ENCODE results near the gene AKT3.

AKT3 gene

GRCh38 chr1:243513726-243514491 lies 336.1 kb downstream of the AKT3 start:
- no peak overlapping the region for H3K4me3 ChIP-seq (ENCODE audit: low read depth, low read length)
- WGBS (ENCODE audit: extremely low coverage, insufficient coverage, insufficient read length) = no CpG with 5 or more reads among the region's 7 CpGs

GRCh38 chr1:243510928-243511327 lies 339.1 kb downstream of the AKT3 start:
- WGBS (ENCODE audit: extremely low coverage, insufficient coverage, insufficient read length) = no CpG with 5 or more reads among the region's 3 CpGs
- H2BK5ac ChIP-seq (ENCODE audit: low read depth, low read length, poor library complexity) = no peak overlapping the region
- no peak overlapping the region for H3K4me2 ChIP-seq (ENCODE audit: low read length)
- H3K79me1 ChIP-seq (ENCODE audit: low read length) = no peaks in the 10 kb centered on the region
- no peak overlapping the region for H2AFZ ChIP-seq (ENCODE audit: insufficient read depth, low read length, poor library complexity)
- no peaks in the 10 kb centered on the region for H3K27me3 ChIP-seq (ENCODE audit: insufficient read depth, low read length)
- no peak overlapping the region for H3K27ac ChIP-seq (ENCODE audit: low read depth, low read length)
- no peak overlapping the region for H3K14ac ChIP-seq (ENCODE audit: low read length)
- H2BK12ac ChIP-seq (ENCODE audit: low read length) = no peak overlapping the region
- peaks cover 0 to 5% of the 10 kb centered on the region in 2 experiments for H3K36me3 ChIP-seq (ENCODE audit: control insufficient read depth in 1 of 2, insufficient read depth in 2 of 2, low read length in 2 of 2)
- H4K8ac ChIP-seq (ENCODE audit: low read depth, low read length) = no peak overlapping the region
- no peak overlapping the region for H3K18ac ChIP-seq (ENCODE audit: low read length)
- H3K79me2 ChIP-seq (ENCODE audit: control insufficient read depth, insufficient read depth, low read length, poor library complexity) = no peaks in the 10 kb centered on the region
- no peak overlapping the region for H3K4ac ChIP-seq (ENCODE audit: low read depth, low read length)
- H4K91ac ChIP-seq (ENCODE audit: low read depth, low read length) = no peak overlapping the region
- H3K23ac ChIP-seq (ENCODE audit: low read length) = no peak overlapping the region
- peaks cover 6 to 7% of the 10 kb centered on the region in 2 experiments for H3K4me1 ChIP-seq (ENCODE audit: control insufficient read depth in 1 of 2, insufficient read depth in 2 of 2, low read length in 2 of 2)
- H2BK120ac ChIP-seq (ENCODE audit: insufficient read depth, low read length, poor library complexity) = no peak overlapping the region
- DNase-seq = no peak
- H3K9me3 ChIP-seq (ENCODE audit: insufficient read depth, low read depth, low read length) = no peaks in the 10 kb centered on the region
- H3K9ac ChIP-seq (ENCODE audit: low read length) = no peak overlapping the region
- H4K12ac ChIP-seq (ENCODE audit: low read depth, low read length) = no peak overlapping the region
- no peak overlapping the region for H2AK5ac ChIP-seq (ENCODE audit: low read length)
- H3K4me3 ChIP-seq (ENCODE audit: low read depth, low read length) = no peak overlapping the region

More at GRCh38 chr1:243513726-243514491, 336.1 kb downstream of the AKT3 start:
- H3K79me1 ChIP-seq (ENCODE audit: low read length) = no peaks in the 10 kb centered on the region
- H3K79me2 ChIP-seq (ENCODE audit: control insufficient read depth, insufficient read depth, low read length, poor library complexity) = no peaks in the 10 kb centered on the region
- H2BK120ac ChIP-seq (ENCODE audit: insufficient read depth, low read length, poor library complexity) = peak overlapping the region; percentile 37
- H2BK5ac ChIP-seq (ENCODE audit: low read depth, low read length, poor library complexity) = no peak overlapping the region
- no peak overlapping the region for H4K91ac ChIP-seq (ENCODE audit: low read depth, low read length)
- no peak overlapping the region for H4K12ac ChIP-seq (ENCODE audit: low read depth, low read length)
- H3K4me2 ChIP-seq (ENCODE audit: low read length) = peak overlapping the region; percentile 11
- no peak overlapping the region for H3K4ac ChIP-seq (ENCODE audit: low read depth, low read length)
- H4K8ac ChIP-seq (ENCODE audit: low read depth, low read length) = peak overlapping the region; percentile 42
- no peak overlapping the region for H2AFZ ChIP-seq (ENCODE audit: insufficient read depth, low read length, poor library complexity)
- H3K27me3 ChIP-seq (ENCODE audit: insufficient read depth, low read length) = no peaks in the 10 kb centered on the region
- H3K14ac ChIP-seq (ENCODE audit: low read length) = no peak overlapping the region
- peak in 1 of 2 donors; percentile 38 for DNase-seq
- peaks cover 6 to 7% of the 10 kb centered on the region in 2 experiments for H3K4me1 ChIP-seq (ENCODE audit: control insufficient read depth in 1 of 2, insufficient read depth in 2 of 2, low read length in 2 of 2)
- no peak overlapping the region for H3K9ac ChIP-seq (ENCODE audit: low read length)
- no peak overlapping the region for H2BK12ac ChIP-seq (ENCODE audit: low read length)
- no peak overlapping the region for H3K27ac ChIP-seq (ENCODE audit: low read depth, low read length)
- no peaks in the 10 kb centered on the region for H3K9me3 ChIP-seq (ENCODE audit: insufficient read depth, low read depth, low read length)
- H2AK5ac ChIP-seq (ENCODE audit: low read length) = no peak overlapping the region
- no peak overlapping the region for H3K23ac ChIP-seq (ENCODE audit: low read length)
- H3K18ac ChIP-seq (ENCODE audit: low read length) = no peak overlapping the region
- peaks cover 3 to 5% of the 10 kb centered on the region in 2 experiments for H3K36me3 ChIP-seq (ENCODE audit: control insufficient read depth in 1 of 2, insufficient read depth in 2 of 2, low read length in 2 of 2)

- Histone ChIP-seq H3K27ac (ENCODE audit: low read depth, low read length) (no peak overlapping the region), H4K8ac (ENCODE audit: low read depth, low read length) (no peak overlapping the region), H3K9ac (ENCODE audit: low read length) (no peak overlapping the region), H4K12ac (ENCODE audit: low read depth, low read length) (no peak overlapping the region), H2BK12ac (ENCODE audit: low read length) (no peak overlapping the region), H3K4ac (ENCODE audit: low read depth, low read length) (no peak overlapping the region), H3K14ac (ENCODE audit: low read length) (no peak overlapping the region), H3K18ac (ENCODE audit: low read length) (no peak overlapping the region), H2BK120ac (ENCODE audit: insufficient read depth, low read length, poor library complexity) (no peak overlapping the region), H3K23ac (ENCODE audit: low read length) (no peak overlapping the region), H4K91ac (ENCODE audit: low read depth, low read length) (no peak overlapping the region), H2AFZ (ENCODE audit: insufficient read depth, low read length, poor library complexity) (no peak overlapping the region), H2AK5ac (ENCODE audit: low read length) (no peak overlapping the region), H3K4me3 (ENCODE audit: low read depth, low read length) (no peak overlapping the region), H3K79me2 (ENCODE audit: control insufficient read depth, insufficient read depth, low read length, poor library complexity) (no peaks in the 10 kb centered on the region), H3K36me3 (ENCODE audit: control insufficient read depth in 1 of 2, insufficient read depth in 2 of 2, low read length in 2 of 2) (peaks cover 0 to 7% of the 10 kb centered on the region in 2 experiments), H3K27me3 (ENCODE audit: insufficient read depth, low read length) (no peaks in the 10 kb centered on the region), H3K4me1 (ENCODE audit: control insufficient read depth in 1 of 2, insufficient read depth in 2 of 2, low read length in 2 of 2) (peaks cover 3% of the 10 kb centered on the region in 2 experiments), H3K4me2 (ENCODE audit: low read length) (no peak overlapping the region), H3K9me3 (ENCODE audit: insufficient read depth, low read depth, low read length) (no peaks in the 10 kb centered on the region), H2BK5ac (ENCODE audit: low read depth, low read length, poor library complexity) (no peak overlapping the region), H3K79me1 (ENCODE audit: low read length) (no peaks in the 10 kb centered on the region)
- WGBS (ENCODE audit: extremely low coverage, insufficient coverage, insufficient read length) = no CpG with 5 or more reads among the region's 1 CpG
- DNase-seq = no peak
Measured at GRCh38 chr1:243508943-243509342, 341.1 kb downstream of the AKT3 start.

GRCh38 chr1:243508303-243508713 lies 341.7 kb downstream of the AKT3 start:
- no peak overlapping the region for H2BK5ac ChIP-seq (ENCODE audit: low read depth, low read length, poor library complexity)
- DNase-seq = no peak
- no peak overlapping the region for H4K91ac ChIP-seq (ENCODE audit: low read depth, low read length)
- peaks cover 0 to 7% of the 10 kb centered on the region in 2 experiments for H3K36me3 ChIP-seq (ENCODE audit: control insufficient read depth in 1 of 2, insufficient read depth in 2 of 2, low read length in 2 of 2)
- no peaks in the 10 kb centered on the region for H3K27me3 ChIP-seq (ENCODE audit: insufficient read depth, low read length)
- H3K9ac ChIP-seq (ENCODE audit: low read length) = no peak overlapping the region
- H3K9me3 ChIP-seq (ENCODE audit: insufficient read depth, low read depth, low read length) = no peaks in the 10 kb centered on the region
- H3K14ac ChIP-seq (ENCODE audit: low read length) = no peak overlapping the region
- H3K4me3 ChIP-seq (ENCODE audit: low read depth, low read length) = no peak overlapping the region
- no peak overlapping the region for H4K12ac ChIP-seq (ENCODE audit: low read depth, low read length)
- no peak overlapping the region for H2BK12ac ChIP-seq (ENCODE audit: low read length)
- H3K27ac ChIP-seq (ENCODE audit: low read depth, low read length) = no peak overlapping the region
- no peak overlapping the region for H2AK5ac ChIP-seq (ENCODE audit: low read length)
- no peak overlapping the region for H4K8ac ChIP-seq (ENCODE audit: low read depth, low read length)
- WGBS (ENCODE audit: extremely low coverage, insufficient coverage, insufficient read length) = no CpG with 5 or more reads among the region's 9 CpGs
- H2BK120ac ChIP-seq (ENCODE audit: insufficient read depth, low read length, poor library complexity) = no peak overlapping the region
- H3K18ac ChIP-seq (ENCODE audit: low read length) = no peak overlapping the region
- H3K79me1 ChIP-seq (ENCODE audit: low read length) = no peaks in the 10 kb centered on the region
- H3K23ac ChIP-seq (ENCODE audit: low read length) = no peak overlapping the region
- no peak overlapping the region for H3K4me2 ChIP-seq (ENCODE audit: low read length)
- no peaks in the 10 kb centered on the region for H3K79me2 ChIP-seq (ENCODE audit: control insufficient read depth, insufficient read depth, low read length, poor library complexity)
- H3K4ac ChIP-seq (ENCODE audit: low read depth, low read length) = no peak overlapping the region
- no peak overlapping the region for H2AFZ ChIP-seq (ENCODE audit: insufficient read depth, low read length, poor library complexity)
- H3K4me1 ChIP-seq (ENCODE audit: control insufficient read depth in 1 of 2, insufficient read depth in 2 of 2, low read length in 2 of 2) = no peaks in the 10 kb centered on the region
